ENCODE measurements around the gene GCNT3. TPM values are rescaled to one million over a fixed set of nuclear protein-coding genes. Genes with fewer than 3 reads are reported as not detected.
"Not testable (repeated sequence)": the region's sequence is repeated elsewhere in the genome, so short reads cannot be mapped to it uniquely, and the experiment has no call there.

Gene GCNT3
- total RNA-seq, 1 experiment from 2014 or later = 0.20 TPM

DNA sequence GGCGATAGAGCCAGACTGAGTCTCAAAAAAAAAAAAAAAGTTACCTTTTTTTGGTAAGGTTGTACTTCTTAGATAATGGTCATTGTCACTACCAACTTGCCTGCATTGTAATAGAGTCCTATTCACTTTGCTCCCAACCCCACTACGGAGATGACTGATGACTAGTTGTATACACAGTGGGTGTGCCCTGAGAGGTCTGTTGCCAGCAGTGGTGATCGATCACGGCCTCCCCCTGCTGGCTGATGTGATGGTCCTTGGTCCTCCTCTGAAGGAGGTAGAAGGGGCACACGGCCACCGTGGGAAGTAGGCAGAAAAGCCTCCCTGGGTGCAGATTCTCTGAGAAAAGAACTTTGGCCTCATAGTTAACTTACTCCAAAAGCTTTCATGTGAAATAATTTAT lies 10.7 kb downstream of the GCNT3 start (continued):
- TF ChIP-seq CTCF (IDR thresholded peaks at IDR 0.05) (no peak; the same call in 1 of the 2 replicates), TEAD4 (CRISPR knock-in tag; IDR thresholded peaks at IDR 0.05) (no peak), CDX4 (CRISPR knock-in tag; IDR thresholded peaks at IDR 0.05; ENCODE audit: borderline replicate concordance) (no peak)

GRCh38 chr15:59632714-59633113 lies 21.1 kb downstream of the GCNT3 start:
- no peak overlapping the region for H3K27ac Mint-ChIP-seq
- H3K4me1 Mint-ChIP-seq = peaks cover 3% of the 10 kb centered on the region
- POLR2A ChIA-PET = no interaction called here
- CTCF ChIA-PET = interaction anchor here (0.5 to 7.7 kb wide), 21 partner anchors 9 to 656 kb away, joined by 3 to 169 read pairs (median 4); partner anchors contain the start of genes GCNT3 and GTF2A2
- H3K27me3 Mint-ChIP-seq (ENCODE audit: low read depth) = no peaks in the 10 kb centered on the region
- H3K9me3 Mint-ChIP-seq = no peaks in the 10 kb centered on the region
- peak; percentile 64 for DNase-seq (ENCODE audit: low spot score)
- TF ChIP-seq GTF2I (CRISPR knock-in tag; conservative IDR thresholded peaks at IDR 0.05) = no peak
- no peak for TF ChIP-seq ZSCAN18 (CRISPR knock-in tag; IDR thresholded peaks at IDR 0.05)
- H3K36me3 Mint-ChIP-seq = peaks cover under 1% of the 10 kb centered on the region; the same call in 1 of the 2 replicates
- no peak overlapping the region for H3K4me3 Mint-ChIP-seq
- peak; percentile 100 for ATAC-seq

GRCh38 chr15:59636184-59636583 lies 24.6 kb downstream of the GCNT3 start:
- no peaks in the 10 kb centered on the region for H3K9me3 Mint-ChIP-seq
- no peak overlapping the region for H3K27ac Mint-ChIP-seq
- H3K27me3 Mint-ChIP-seq (ENCODE audit: low read depth) = no peaks in the 10 kb centered on the region
- POLR2A ChIA-PET = no interaction called here
- TF ChIP-seq ZMAT4 (CRISPR knock-in tag; IDR thresholded peaks at IDR 0.05) (no peak), ZNF671 (CRISPR knock-in tag; IDR thresholded peaks at IDR 0.05) (no peak), FOXJ3 (CRISPR knock-in tag; IDR thresholded peaks at IDR 0.05; ENCODE audit: borderline replicate concordance) (no peak), KAT7 (CRISPR knock-in tag; IDR thresholded peaks at IDR 0.05; ENCODE audit: borderline replicate concordance) (no peak), EMX1 (CRISPR knock-in tag; IDR thresholded peaks at IDR 0.05) (no peak)
- CTCF ChIA-PET = interaction anchor here (7.7 kb wide), 1 partner anchor 105 kb away, joined by 169 read pairs; no protein-coding TSS in a partner anchor
- ATAC-seq (no peak), DNase-seq (ENCODE audit: low spot score) (no peak)
- no peak overlapping the region for H3K4me3 Mint-ChIP-seq
- peaks cover 3% of the 10 kb centered on the region for H3K4me1 Mint-ChIP-seq
- peaks cover 17% of the 10 kb centered on the region for H3K36me3 Mint-ChIP-seq

- peaks cover 21% of the 10 kb centered on the region for H3K36me3 Mint-ChIP-seq
- H3K27ac Mint-ChIP-seq; DNase-seq (ENCODE audit: low spot score); H3K4me1 Mint-ChIP-seq; H3K4me3 Mint-ChIP-seq; H3K27me3 Mint-ChIP-seq (ENCODE audit: low read depth); POLR2A ChIA-PET; ATAC-seq; H3K9me3 Mint-ChIP-seq: not testable (repeated sequence)
- CTCF ChIA-PET = interaction anchor here (0.5 to 7.7 kb wide), 3 partner anchors 102 to 774 kb away, joined by 3 to 169 read pairs (median 3); no protein-coding TSS in a partner anchor
Observed at GRCh38 chr15:59637507-59637906, 25.9 kb downstream of the GCNT3 start.

- Mint-ChIP-seq H3K36me3 (peaks cover 32% of the 10 kb centered on the region), H3K27ac (no peak overlapping the region), H3K9me3 (no peaks in the 10 kb centered on the region), H3K4me3 (no peak overlapping the region), H3K4me1 (no peaks in the 10 kb centered on the region), H3K27me3 (ENCODE audit: low read depth) (no peaks in the 10 kb centered on the region)
- ChIA-PET POLR2A (no interaction called here), CTCF (interaction anchor here (0.9 to 1.2 kb wide), 3 partner anchors 9 to 110 kb away, joined by 3 to 4 read pairs (median 4); no protein-coding TSS in a partner anchor)
- no peak for ATAC-seq
- no peak for DNase-seq (ENCODE audit: low spot score)
- TF ChIP-seq, protein P1, sequence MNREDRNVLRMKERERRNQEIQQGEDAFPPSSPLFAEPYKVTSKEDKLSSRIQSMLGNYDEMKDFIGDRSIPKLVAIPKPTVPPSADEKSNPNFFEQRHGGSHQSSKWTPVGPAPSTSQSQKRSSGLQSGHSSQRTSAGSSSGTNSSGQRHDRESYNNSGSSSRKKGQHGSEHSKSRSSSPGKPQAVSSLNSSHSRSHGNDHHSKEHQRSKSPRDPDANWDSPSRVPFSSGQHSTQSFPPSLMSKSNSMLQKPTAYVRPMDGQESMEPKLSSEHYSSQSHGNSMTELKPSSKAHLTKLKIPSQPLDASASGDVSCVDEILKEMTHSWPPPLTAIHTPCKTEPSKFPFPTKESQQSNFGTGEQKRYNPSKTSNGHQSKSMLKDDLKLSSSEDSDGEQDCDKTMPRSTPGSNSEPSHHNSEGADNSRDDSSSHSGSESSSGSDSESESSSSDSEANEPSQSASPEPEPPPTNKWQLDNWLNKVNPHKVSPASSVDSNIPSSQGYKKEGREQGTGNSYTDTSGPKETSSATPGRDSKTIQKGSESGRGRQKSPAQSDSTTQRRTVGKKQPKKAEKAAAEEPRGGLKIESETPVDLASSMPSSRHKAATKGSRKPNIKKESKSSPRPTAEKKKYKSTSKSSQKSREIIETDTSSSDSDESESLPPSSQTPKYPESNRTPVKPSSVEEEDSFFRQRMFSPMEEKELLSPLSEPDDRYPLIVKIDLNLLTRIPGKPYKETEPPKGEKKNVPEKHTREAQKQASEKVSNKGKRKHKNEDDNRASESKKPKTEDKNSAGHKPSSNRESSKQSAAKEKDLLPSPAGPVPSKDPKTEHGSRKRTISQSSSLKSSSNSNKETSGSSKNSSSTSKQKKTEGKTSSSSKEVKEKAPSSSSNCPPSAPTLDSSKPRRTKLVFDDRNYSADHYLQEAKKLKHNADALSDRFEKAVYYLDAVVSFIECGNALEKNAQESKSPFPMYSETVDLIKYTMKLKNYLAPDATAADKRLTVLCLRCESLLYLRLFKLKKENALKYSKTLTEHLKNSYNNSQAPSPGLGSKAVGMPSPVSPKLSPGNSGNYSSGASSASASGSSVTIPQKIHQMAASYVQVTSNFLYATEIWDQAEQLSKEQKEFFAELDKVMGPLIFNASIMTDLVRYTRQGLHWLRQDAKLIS (CRISPR knock-in tag; IDR thresholded peaks at IDR 0.05; ENCODE audit: borderline replicate concordance) = no peak
Observed at GRCh38 chr15:59642351-59642750, 30.8 kb downstream of the GCNT3 start.
